Mesenchymal stem cell (in vitro differentiated cells and primary cell): ENCODE data around the gene NT5C1B.

Experiments
- DNase-seq: peaks from one replicate; pipeline ENCODE4 v3.0.0-alpha.2; 2013
- H2AFZ ChIP-seq: one replicate; pipeline ENCODE4 v1.6.1; 2013; ENCODE audit warnings: low read depth, mild to moderate bottlenecking, control low read depth, inconsistent platforms, low read length, moderate library complexity
- H2AK5ac ChIP-seq: 2 replicates; pipeline ENCODE4 v1.6.1; 2013; ENCODE audit warnings: low read length, moderate library complexity, mild to moderate bottlenecking, inconsistent platforms; ENCODE audit not compliant: severe bottlenecking
- H2BK120ac ChIP-seq: one replicate; pipeline ENCODE4 v1.6.1; 2013; ENCODE audit warnings: low read depth, mild to moderate bottlenecking, inconsistent platforms, low read length, moderate library complexity
- H2BK12ac ChIP-seq, 2 experiments: one replicate each; pipeline ENCODE4 v1.6.1; 2013; ENCODE audit warnings: inconsistent platforms in 2 of 2, low read length in 2 of 2, mild to moderate bottlenecking in 2 of 2, moderate library complexity in 2 of 2, control low read depth in 1 of 2
- H2BK15ac ChIP-seq: one replicate; pipeline ENCODE4 v1.6.1; 2013; ENCODE audit warnings: mild to moderate bottlenecking, low read depth, inconsistent platforms; ENCODE audit not compliant: poor library complexity, severe bottlenecking
- H2BK5ac ChIP-seq: 2 replicates; pipeline ENCODE4 v1.6.1; 2013; ENCODE audit warnings: low read depth, mild to moderate bottlenecking, low read length, control low read depth, inconsistent platforms; ENCODE audit not compliant: poor library complexity, severe bottlenecking
- H3K14ac ChIP-seq, 2 experiments: one replicate each; pipeline ENCODE4 v1.6.1; 2013; ENCODE audit warnings: inconsistent platforms in 2 of 2, low read length in 2 of 2, control low read depth in 1 of 2, mild to moderate bottlenecking in 1 of 2, moderate library complexity in 1 of 2
- H3K18ac ChIP-seq, 2 experiments: one replicate each; pipeline ENCODE4 v1.6.1; 2013; ENCODE audit warnings: inconsistent platforms in 2 of 2, low read length in 2 of 2, control low read depth in 1 of 2, low read depth in 1 of 2, mild to moderate bottlenecking in 1 of 2
- H3K23ac ChIP-seq, 2 experiments: one replicate each; pipeline ENCODE4 v1.6.1; 2013; ENCODE audit warnings: inconsistent platforms in 2 of 2, low read length in 2 of 2, mild to moderate bottlenecking in 2 of 2, moderate library complexity in 2 of 2, control low read depth in 1 of 2
- H3K27ac ChIP-seq: 2 replicates; pipeline ENCODE4 v1.5.1; 2013; ENCODE audit warnings: mild to moderate bottlenecking, moderate library complexity, low read length, control low read depth, inconsistent platforms; ENCODE audit not compliant: poor library complexity, severe bottlenecking
- H3K27me3 ChIP-seq, 2 experiments: 2 replicates each; pipeline versions ENCODE4 v1.6.1 to v1.7.0; 2013; ENCODE audit warnings: low read length in 2 of 2, mild to moderate bottlenecking in 2 of 2, moderate library complexity in 2 of 2, control low read depth in 1 of 2, inconsistent platforms in 1 of 2; ENCODE audit not compliant: control insufficient read depth in 1 of 2, insufficient read depth in 1 of 2
- H3K36me3 ChIP-seq, 2 experiments: 2 replicates each; pipeline versions ENCODE4 v1.6.1 to v1.7.0; 2013; ENCODE audit warnings: low read length in 2 of 2, control low read depth in 1 of 2, inconsistent platforms in 1 of 2, low read depth in 1 of 2, mild to moderate bottlenecking in 1 of 2; ENCODE audit not compliant: insufficient read depth in 2 of 2, control insufficient read depth in 1 of 2
- H3K4ac ChIP-seq, 2 experiments: one replicate each; pipeline ENCODE4 v1.6.1; 2013; ENCODE audit warnings: inconsistent platforms in 2 of 2, low read length in 2 of 2, mild to moderate bottlenecking in 2 of 2, moderate library complexity in 2 of 2, control low read depth in 1 of 2, low read depth in 1 of 2
- H3K4me1 ChIP-seq: 2 replicates; pipeline ENCODE4 v1.6.1; 2013; ENCODE audit warnings: low read depth, low read length, control low read depth; ENCODE audit not compliant: control insufficient read depth, insufficient read depth
- H3K4me2 ChIP-seq: 2 replicates; pipeline ENCODE4 v1.6.1; 2013; ENCODE audit warnings: low read length, mild to moderate bottlenecking, inconsistent platforms; ENCODE audit not compliant: poor library complexity, severe bottlenecking
- H3K4me3 ChIP-seq, 2 experiments: 2 replicates each; pipeline versions ENCODE4 v1.5.1 to v1.7.0; 2013; ENCODE audit warnings: low read length in 2 of 2, mild to moderate bottlenecking in 2 of 2, control low read depth in 1 of 2, low read depth in 1 of 2; ENCODE audit not compliant: insufficient read depth in 1 of 2
- H3K79me1 ChIP-seq: replicated peaks from 2 replicates; pipeline ENCODE4 v1.6.1; 2013; ENCODE audit warnings: mild to moderate bottlenecking, control low read depth, low read length, inconsistent platforms; ENCODE audit not compliant: poor library complexity, severe bottlenecking
- H3K9ac ChIP-seq: 2 replicates; pipeline ENCODE4 v1.7.0; 2013; ENCODE audit warnings: mild to moderate bottlenecking, low read length, moderate library complexity
- H3K9me3 ChIP-seq: 2 replicates; pipeline ENCODE4 v1.7.0; 2013; ENCODE audit warnings: mild to moderate bottlenecking, low read length; ENCODE audit not compliant: control insufficient read depth
- H4K8ac ChIP-seq: one replicate; pipeline ENCODE4 v1.6.1; 2013; ENCODE audit warnings: inconsistent platforms, mild to moderate bottlenecking, low read length, moderate library complexity
- H4K91ac ChIP-seq: one replicate; pipeline ENCODE4 v1.6.1; 2013; ENCODE audit warnings: mild to moderate bottlenecking, low read length, inconsistent platforms
- WGBS: methylation state at CpG from one replicate; pipeline ENCODE4 v1.1.7; 2013; ENCODE audit warnings: mixed read lengths; 5-methylcytosine and 5-hydroxymethylcytosine counted together

NT5C1B gene

GRCh38 chr2:18522484-18523146 is 66.8 kb downstream of the NT5C1B start:
- H3K4me3 ChIP-seq = no peak overlapping the region
- no peak for DNase-seq
- WGBS = 98% methylated on average over 2 of the region's 2 CpGs

GRCh38 chr2:18520451-18521425 is 68.6 kb downstream of the NT5C1B start:
- no peak overlapping the region for H3K27ac ChIP-seq
- DNase-seq = peak; percentile 76

More at GRCh38 chr2:18522484-18523146, 66.8 kb downstream of the NT5C1B start:
- Histone ChIP-seq H3K27ac (no peak overlapping the region), H4K8ac (no peak overlapping the region), H3K36me3 (no peaks in the 10 kb centered on the region), H3K27me3 (no peaks in the 10 kb centered on the region), H2BK15ac (no peak overlapping the region), H3K9me3 (no peaks in the 10 kb centered on the region), H3K4me1 (peaks cover 2% of the 10 kb centered on the region), H2BK5ac (no peak overlapping the region), H3K4me2 (no peak overlapping the region), H2AK5ac (no peak overlapping the region), H3K9ac (no peak overlapping the region), H4K91ac (no peak overlapping the region), H2BK120ac (no peak overlapping the region), H3K14ac (no peak overlapping the region), H3K79me1 (no peaks in the 10 kb centered on the region), H3K23ac (no peak overlapping the region), H2AFZ (no peak overlapping the region), H2BK12ac (no peak overlapping the region), H3K18ac (no peak overlapping the region), H3K4ac (no peak overlapping the region)

GRCh38 chr2:18519914-18520450 is 69.4 kb downstream of the NT5C1B start:
- Histone ChIP-seq H3K23ac (no peak overlapping the region), H2AK5ac (peak overlapping the region; percentile 46), H3K79me1 (no peaks in the 10 kb centered on the region), H2BK120ac (peak overlapping the region; percentile 40), H3K4me2 (no peak overlapping the region), H2BK5ac (no peak overlapping the region), H3K4ac (no peak overlapping the region), H3K9me3 (no peaks in the 10 kb centered on the region), H4K91ac (peak overlapping the region; percentile 58), H3K4me3 (no peak overlapping the region), H2AFZ (no peak overlapping the region), H2BK12ac (peak overlapping the region in 1 of 2 experiments; percentile 32), H3K14ac (no peak overlapping the region), H3K18ac (peak overlapping the region in 1 of 2 experiments; percentile 45), H3K27me3 (no peaks in the 10 kb centered on the region), H3K27ac (no peak overlapping the region), H3K9ac (peak overlapping the region; percentile 28), H3K4me1 (peaks cover 6% of the 10 kb centered on the region), H4K8ac (no peak overlapping the region), H3K36me3 (no peaks in the 10 kb centered on the region), H2BK15ac (no peak overlapping the region)
- DNase-seq = no peak
- 85% methylated on average over 7 of the region's 7 CpGs for WGBS

More at GRCh38 chr2:18520451-18521425, 68.6 kb downstream of the NT5C1B start:
- Histone ChIP-seq H3K9ac (peak overlapping the region; percentile 28), H2AFZ (no peak overlapping the region), H2BK5ac (no peak overlapping the region), H3K4me1 (peaks cover 4% of the 10 kb centered on the region), H3K14ac (no peak overlapping the region), H4K91ac (no peak overlapping the region), H3K36me3 (no peaks in the 10 kb centered on the region), H3K27me3 (no peaks in the 10 kb centered on the region), H4K8ac (no peak overlapping the region), H3K79me1 (no peaks in the 10 kb centered on the region), H2BK12ac (peak overlapping the region; percentile 6 to 45), H2AK5ac (no peak overlapping the region), H3K4me3 (no peak overlapping the region), H2BK120ac (no peak overlapping the region), H3K4me2 (no peak overlapping the region), H3K23ac (no peak overlapping the region), H2BK15ac (no peak overlapping the region), H3K9me3 (no peaks in the 10 kb centered on the region), H3K4ac (no peak overlapping the region), H3K18ac (no peak overlapping the region)
- 65% methylated on average over 11 of the region's 16 CpGs for WGBS
